HepG2 (cell line): Measurements from ENCODE around the gene CIAPIN1. TPM values are rescaled to one million over a fixed set of nuclear protein-coding genes. Genes with fewer than 3 reads are reported as not detected.
A peak's percentile ranks its signal among the peaks of the same experiment; 100 is the strongest.

Source experiments
- BRD4 ChIP-seq: sonication (generic); formaldehyde crosslinking; IDR thresholded peaks from 2 replicates; pipeline ENCODE4 v1.4.0; 2020; ENCODE audit warnings: missing genetic modification reagents
- GPN1 ChIP-seq: sonication (generic); formaldehyde crosslinking; IDR thresholded peaks from 2 replicates; pipeline ENCODE4 v1.5.1; 2020; ENCODE audit warnings: missing genetic modification reagents, borderline replicate concordance
- HES4 ChIP-seq: sonication (generic); formaldehyde crosslinking; IDR thresholded peaks from 2 replicates; pipeline ENCODE4 v1.9.0; 2021; ENCODE audit warnings: mild to moderate bottlenecking, missing genetic modification reagents, borderline replicate concordance
- HNRNPL ChIP-seq: fragments of 200-400 bp; formaldehyde crosslinking; IDR thresholded peaks from 2 replicates; pipeline ENCODE4 v1.6.1; 2017; ENCODE audit warnings: mild to moderate bottlenecking, low read depth, low read length
- LCORL ChIP-seq, 2 experiments: fragments of 450-650 bp in 1 of 2; sonication (generic) in 1 of 2; formaldehyde crosslinking in 1 of 2; IDR thresholded peaks; 2 replicates each; pipeline versions ENCODE4 v1.5.0 to v1.6.1; 2017 to 2020; ENCODE audit warnings: antibody characterized with exemption in 1 of 2, missing genetic modification reagents in 1 of 2
- NFE2 ChIP-seq: sonication (generic); formaldehyde crosslinking; IDR thresholded peaks from 2 replicates; pipeline ENCODE4 v1.4.0; 2020; ENCODE audit warnings: missing genetic modification reagents
- NR2C2 ChIP-seq: sonication (generic); formaldehyde crosslinking; IDR thresholded peaks from 2 replicates; pipeline ENCODE4 v1.4.0; 2020; ENCODE audit warnings: missing genetic modification reagents, mild to moderate bottlenecking, moderate library complexity, borderline replicate concordance
- RBM39 ChIP-seq: fragments of 200-400 bp; formaldehyde crosslinking; IDR thresholded peaks from one replicate; pipeline ENCODE4 v1.6.1; 2018; ENCODE audit warnings: antibody characterized with exemption, mild to moderate bottlenecking, low read depth, low read length; ENCODE audit not compliant: poor library complexity, severe bottlenecking
- SRSF1 ChIP-seq: fragments of 200-400 bp; formaldehyde crosslinking; optimal IDR thresholded peaks from 2 replicates; pipeline ENCODE3; 2017; ENCODE audit warnings: mild to moderate bottlenecking, low read depth, low read length, moderate library complexity
- TOPORS ChIP-seq: sonication (generic); formaldehyde crosslinking; IDR thresholded peaks from 2 replicates; pipeline ENCODE4 v1.8.0; 2023; ENCODE audit warnings: mild to moderate bottlenecking, missing genetic modification reagents
- ZFP36 ChIP-seq: fragments of 150-350 bp; IDR thresholded peaks from 2 replicates; pipeline ENCODE4 v1.6.1; 2018; ENCODE audit warnings: borderline replicate concordance, low read length, low read depth; ENCODE audit not compliant: partially characterized antibody
- ZFY ChIP-seq: sonication (generic); formaldehyde crosslinking; IDR thresholded peaks from 2 replicates; pipeline ENCODE4 v1.4.0; 2020; ENCODE audit warnings: missing genetic modification reagents
- ZKSCAN5 ChIP-seq: sonication (generic); formaldehyde crosslinking; IDR thresholded peaks from 2 replicates; pipeline ENCODE4 v1.5.1; 2020; ENCODE audit warnings: mild to moderate bottlenecking, missing genetic modification reagents
- ZNF138 ChIP-seq: sonication (generic); formaldehyde crosslinking; IDR thresholded peaks from 2 replicates; pipeline ENCODE4 v1.5.0; 2020; ENCODE audit warnings: mild to moderate bottlenecking, low read depth, missing genetic modification reagents
- ZNF18 ChIP-seq: sonication (generic); formaldehyde crosslinking; IDR thresholded peaks from 2 replicates; pipeline ENCODE4 v1.8.0; 2022; ENCODE audit warnings: mild to moderate bottlenecking, missing genetic modification reagents; ENCODE audit not compliant: insufficient replicate concordance
- ZSCAN12 ChIP-seq: sonication (generic); formaldehyde crosslinking; IDR thresholded peaks from 2 replicates; pipeline ENCODE4 v1.9.0; 2021; ENCODE audit warnings: mild to moderate bottlenecking, missing genetic modification reagents
- polyA plus RNA-seq, 8 experiments: library from polyadenylated mRNA; depleted of rRNA in 3 of 8; stranded (reverse) in 7 of 8; unstranded in 1 of 8; fragments of >200 nt; fragmentation: Illumina TruSeq in 4 of 8; extraction: Trizol in 4 of 8; gene quantifications; 2 replicates each; pipeline versions ENCODE4 v1.2.1 to v1.2.3, GENCODE V29; 2011 to 2016; ENCODE audit warnings: low read depth in 4 of 8, missing spikeins in 1 of 8, mixed read lengths in 1 of 8; ENCODE audit not compliant: insufficient read depth in 1 of 8
- total RNA-seq, 5 experiments: library from RNA; depleted of rRNA; stranded (reverse); fragments of >200 nt; fragmentation: Illumina TruSeq; extraction: Trizol; gene quantifications; 2 replicates each; pipeline ENCODE4 v1.2.3, GENCODE V29; 2016; ENCODE audit warnings: low read depth in 1 of 5
- TF ChIP-seq, protein P1 (sequence below): sonication (generic); formaldehyde crosslinking; IDR thresholded peaks from 2 replicates; pipeline ENCODE4 v1.5.0; 2020; ENCODE audit warnings: missing genetic modification reagents
- TF ChIP-seq, protein P2 (sequence below): sonication (generic); formaldehyde crosslinking; IDR thresholded peaks from 2 replicates; pipeline ENCODE4 v1.8.0; 2022; ENCODE audit warnings: mild to moderate bottlenecking, missing genetic modification reagents
- TF ChIP-seq, protein P3 (sequence below): sonication (generic); formaldehyde crosslinking; IDR thresholded peaks from 2 replicates; pipeline ENCODE4 v1.5.0; 2020; ENCODE audit warnings: missing genetic modification reagents
- TF ChIP-seq, protein P4 (sequence below): sonication (generic); formaldehyde crosslinking; IDR thresholded peaks from 2 replicates; pipeline ENCODE4 v1.8.0; 2022; ENCODE audit warnings: mild to moderate bottlenecking, missing genetic modification reagents, moderate library complexity
- TF ChIP-seq, protein P5 (sequence below): sonication (generic); formaldehyde crosslinking; IDR thresholded peaks from 2 replicates; pipeline ENCODE4 v1.8.1; 2023; ENCODE audit warnings: missing genetic modification reagents, mild to moderate bottlenecking, borderline replicate concordance

Gene CIAPIN1
- total and polyA plus RNA-seq, 2 of the 13 experiments (the other 11 are each of a cell fraction or from before 2014, with no cell fraction given): 69.3 to 89.7 TPM

DNA sequence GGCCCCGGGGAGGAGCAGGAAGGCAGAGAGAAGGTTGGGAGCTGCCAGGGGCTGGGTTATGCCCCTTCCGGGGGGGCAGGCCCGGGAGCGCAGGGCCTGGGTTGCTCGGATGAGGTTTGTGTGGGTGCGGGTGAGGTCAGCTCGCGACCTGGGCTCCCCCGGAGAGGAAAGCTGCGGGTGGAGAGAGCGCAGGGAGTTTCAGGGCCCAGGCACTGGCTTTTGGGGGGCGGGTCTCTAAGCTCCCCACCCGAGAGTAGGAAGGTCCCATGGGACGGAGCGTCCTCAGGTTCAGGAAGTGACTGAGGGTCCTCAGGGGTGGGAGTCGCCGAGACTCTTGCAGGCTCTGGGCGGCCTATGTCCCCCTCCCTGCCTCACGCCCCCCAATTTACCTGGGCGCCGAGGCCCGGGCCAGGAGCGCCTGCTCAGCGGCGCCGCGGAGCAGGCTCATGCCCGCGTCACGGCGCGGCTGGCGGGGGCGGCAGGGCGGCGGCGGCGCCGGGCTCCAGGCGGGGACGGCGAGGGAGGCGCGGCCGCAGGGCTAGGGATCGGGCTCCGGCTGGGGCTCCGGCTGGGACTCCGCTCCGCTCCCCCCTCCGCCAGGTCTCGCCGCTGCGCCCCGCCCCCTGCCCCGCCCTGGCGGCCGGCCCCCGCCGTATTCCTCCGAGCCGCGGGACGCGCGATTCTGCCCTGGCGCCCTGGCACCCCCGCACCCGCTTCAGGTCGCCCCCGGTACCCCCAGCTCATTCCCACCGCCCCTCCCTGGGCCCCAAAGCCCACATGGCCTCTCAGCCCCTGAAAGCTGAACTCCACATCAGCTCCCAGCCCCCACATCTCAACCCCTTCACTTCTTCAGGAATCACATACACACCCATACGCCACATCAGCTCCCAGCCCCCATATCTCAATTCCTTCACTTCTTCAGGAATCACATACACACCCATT lies 39.0 kb upstream of the CIAPIN1 start, which contains the start of gene DOK4 (continued):
- TF ChIP-seq HES4 (CRISPR knock-in tag): peak; percentile 61; the same call in 1 of the 2 replicates
- TF ChIP-seq ZFY: peak; percentile 59; the same call in 1 of the 2 replicates
- TF ChIP-seq LCORL (IDR thresholded peaks at IDR 0.05): no peak
- no peak; the same call in 1 of the 2 replicates for TF ChIP-seq LCORL (CRISPR knock-in tag; IDR thresholded peaks at IDR 0.05)
- no peak for TF ChIP-seq ZNF18
- TF ChIP-seq, protein P1, sequence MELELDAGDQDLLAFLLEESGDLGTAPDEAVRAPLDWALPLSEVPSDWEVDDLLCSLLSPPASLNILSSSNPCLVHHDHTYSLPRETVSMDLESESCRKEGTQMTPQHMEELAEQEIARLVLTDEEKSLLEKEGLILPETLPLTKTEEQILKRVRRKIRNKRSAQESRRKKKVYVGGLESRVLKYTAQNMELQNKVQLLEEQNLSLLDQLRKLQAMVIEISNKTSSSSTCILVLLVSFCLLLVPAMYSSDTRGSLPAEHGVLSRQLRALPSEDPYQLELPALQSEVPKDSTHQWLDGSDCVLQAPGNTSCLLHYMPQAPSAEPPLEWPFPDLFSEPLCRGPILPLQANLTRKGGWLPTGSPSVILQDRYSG (CRISPR knock-in tag): no peak
- TF ChIP-seq, protein P2, sequence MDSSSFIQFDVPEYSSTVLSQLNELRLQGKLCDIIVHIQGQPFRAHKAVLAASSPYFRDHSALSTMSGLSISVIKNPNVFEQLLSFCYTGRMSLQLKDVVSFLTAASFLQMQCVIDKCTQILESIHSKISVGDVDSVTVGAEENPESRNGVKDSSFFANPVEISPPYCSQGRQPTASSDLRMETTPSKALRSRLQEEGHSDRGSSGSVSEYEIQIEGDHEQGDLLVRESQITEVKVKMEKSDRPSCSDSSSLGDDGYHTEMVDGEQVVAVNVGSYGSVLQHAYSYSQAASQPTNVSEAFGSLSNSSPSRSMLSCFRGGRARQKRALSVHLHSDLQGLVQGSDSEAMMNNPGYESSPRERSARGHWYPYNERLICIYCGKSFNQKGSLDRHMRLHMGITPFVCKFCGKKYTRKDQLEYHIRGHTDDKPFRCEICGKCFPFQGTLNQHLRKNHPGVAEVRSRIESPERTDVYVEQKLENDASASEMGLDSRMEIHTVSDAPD (CRISPR knock-in tag): no peak
- TF ChIP-seq, protein P3, sequence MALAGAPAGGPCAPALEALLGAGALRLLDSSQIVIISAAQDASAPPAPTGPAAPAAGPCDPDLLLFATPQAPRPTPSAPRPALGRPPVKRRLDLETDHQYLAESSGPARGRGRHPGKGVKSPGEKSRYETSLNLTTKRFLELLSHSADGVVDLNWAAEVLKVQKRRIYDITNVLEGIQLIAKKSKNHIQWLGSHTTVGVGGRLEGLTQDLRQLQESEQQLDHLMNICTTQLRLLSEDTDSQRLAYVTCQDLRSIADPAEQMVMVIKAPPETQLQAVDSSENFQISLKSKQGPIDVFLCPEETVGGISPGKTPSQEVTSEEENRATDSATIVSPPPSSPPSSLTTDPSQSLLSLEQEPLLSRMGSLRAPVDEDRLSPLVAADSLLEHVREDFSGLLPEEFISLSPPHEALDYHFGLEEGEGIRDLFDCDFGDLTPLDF: no peak
- TF ChIP-seq HNRNPL: no peak
- TF ChIP-seq BRD4 (CRISPR knock-in tag): no peak
- TF ChIP-seq GPN1 (CRISPR knock-in tag): no peak
- peak; percentile 39; the same call in 1 of the 2 replicates for TF ChIP-seq ZSCAN12 (CRISPR knock-in tag)
- TF ChIP-seq, protein P4, sequence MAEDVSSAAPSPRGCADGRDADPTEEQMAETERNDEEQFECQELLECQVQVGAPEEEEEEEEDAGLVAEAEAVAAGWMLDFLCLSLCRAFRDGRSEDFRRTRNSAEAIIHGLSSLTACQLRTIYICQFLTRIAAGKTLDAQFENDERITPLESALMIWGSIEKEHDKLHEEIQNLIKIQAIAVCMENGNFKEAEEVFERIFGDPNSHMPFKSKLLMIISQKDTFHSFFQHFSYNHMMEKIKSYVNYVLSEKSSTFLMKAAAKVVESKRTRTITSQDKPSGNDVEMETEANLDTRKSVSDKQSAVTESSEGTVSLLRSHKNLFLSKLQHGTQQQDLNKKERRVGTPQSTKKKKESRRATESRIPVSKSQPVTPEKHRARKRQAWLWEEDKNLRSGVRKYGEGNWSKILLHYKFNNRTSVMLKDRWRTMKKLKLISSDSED (CRISPR knock-in tag): no peak
- TF ChIP-seq ZNF138 (CRISPR knock-in tag): no peak
- TF ChIP-seq SRSF1: peak; percentile 68
- TF ChIP-seq ZFP36: no peak
- TF ChIP-seq NFE2: no peak
- no peak for TF ChIP-seq TOPORS (CRISPR knock-in tag)
- TF ChIP-seq ZKSCAN5: no peak; the same call in 1 of the 2 replicates
- TF ChIP-seq, protein P5, sequence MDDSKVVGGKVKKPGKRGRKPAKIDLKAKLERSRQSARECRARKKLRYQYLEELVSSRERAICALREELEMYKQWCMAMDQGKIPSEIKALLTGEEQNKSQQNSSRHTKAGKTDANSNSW (CRISPR knock-in tag): no peak
- TF ChIP-seq RBM39: no peak
- TF ChIP-seq NR2C2 (CRISPR knock-in tag): 0 out of 2 replicates have a peak, but pooled peaks have one; percentile 27
